PFSK-1 (cell line): ENCODE results near the gene ALDH2.

Source experiments
- FOXP2 ChIP-seq: optimal IDR thresholded peaks from 2 replicates; pipeline ENCODE3; 2011; ENCODE audit warnings: borderline replicate concordance, control low read depth, inconsistent platforms; ENCODE audit not compliant: insufficient read depth; ENCODE audit errors: extremely low read length, extremely low read depth
- POLR2AphosphoS5 ChIP-seq: IDR thresholded peaks from 2 replicates; pipeline ENCODE4 v1.6.1; 2012; ENCODE audit warnings: low read depth, mild to moderate bottlenecking, control low read depth, low read length, moderate library complexity
- SIN3A ChIP-seq: IDR thresholded peaks from 2 replicates; pipeline ENCODE4 v1.6.1; 2012; ENCODE audit warnings: mild to moderate bottlenecking, low read length, moderate library complexity, borderline replicate concordance; ENCODE audit not compliant: insufficient read depth

- TF ChIP-seq POLR2AphosphoS5 (no peak), FOXP2 (no peak), SIN3A (no peak)
Measured at GRCh38 chr12:111825509-111825908, 58.8 kb downstream of the ALDH2 start.
